HuH-7.5 (cell line): ENCODE data around the gene CLEC9A.
"Not testable (repeated sequence)": the region's sequence is repeated elsewhere in the genome, so short reads cannot be mapped to it uniquely, and the experiment has no call there.

Source experiments
- DNase-seq: peaks from one replicate; pipeline ENCODE4 v3.0.0; 2011; ENCODE audit warnings: low spot score

CLEC9A gene

DNA sequence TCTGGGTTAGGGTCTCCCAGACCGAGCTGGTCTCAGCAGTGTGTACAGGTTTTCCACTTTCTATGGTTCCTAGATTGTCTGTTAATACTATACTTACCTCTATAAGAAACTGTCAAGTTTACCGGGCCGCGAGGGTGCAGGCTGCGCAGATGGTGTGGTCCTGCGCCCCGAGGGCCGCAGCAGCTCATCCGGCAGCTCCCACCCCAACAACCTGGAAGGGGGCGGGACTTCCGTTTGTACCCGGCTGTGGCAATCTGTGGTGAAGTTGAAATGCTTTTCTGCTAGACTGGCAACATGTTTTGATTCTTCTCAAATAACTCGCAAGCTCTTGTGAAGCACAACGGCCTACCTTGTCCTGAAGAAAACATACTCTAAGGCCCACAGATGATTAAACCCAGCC lies at the start of gene CLEC9A:
TSS of gene CLEC9A (plus strand) at position 237 of the 400 bp plus-strand sequence. CDS start 22,006 bp downstream, outside the sequence.
- DNase-seq, result no peak

DNA sequence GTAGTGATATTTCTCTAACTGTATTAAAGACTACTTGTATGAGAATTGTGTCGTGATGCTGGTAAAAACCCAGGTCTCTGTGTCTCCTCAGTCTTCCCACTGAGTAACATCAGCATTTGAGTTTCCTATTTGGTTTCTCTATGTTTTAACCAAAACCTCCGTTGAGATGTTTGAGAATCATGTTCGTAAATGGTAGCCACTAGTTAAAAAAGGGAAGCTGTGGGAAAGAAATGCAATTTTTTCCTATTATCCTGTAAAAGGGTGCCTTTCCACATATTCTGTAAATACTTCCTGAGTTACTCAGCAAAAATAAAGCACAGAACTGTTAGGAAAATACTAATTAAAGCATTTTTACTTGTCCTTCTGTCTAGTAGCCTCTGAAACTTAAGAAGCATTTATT lies 38.6 kb upstream of the CLEC9A start:
- DNase-seq, result no peak

DNA sequence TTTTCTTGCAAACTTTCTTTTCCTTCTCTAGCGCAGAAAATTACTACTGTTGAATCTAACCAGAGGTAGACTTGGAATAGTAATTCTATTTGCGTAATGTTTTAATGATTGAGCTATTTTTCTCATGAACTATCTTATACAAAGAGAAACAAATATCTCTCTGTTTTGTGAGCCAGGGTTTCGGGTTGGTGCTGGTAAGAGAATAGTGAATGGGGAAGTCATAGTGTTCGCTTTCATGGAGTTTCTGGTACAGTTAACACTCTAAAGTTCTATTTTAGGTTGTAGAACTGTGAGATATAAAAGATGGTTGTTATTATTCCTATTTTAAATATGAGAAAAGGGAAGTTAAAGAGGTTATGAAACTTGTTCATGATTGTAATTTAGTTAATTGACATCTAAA lies 38.2 kb upstream of the CLEC9A start:
- no peak for DNase-seq

DNA sequence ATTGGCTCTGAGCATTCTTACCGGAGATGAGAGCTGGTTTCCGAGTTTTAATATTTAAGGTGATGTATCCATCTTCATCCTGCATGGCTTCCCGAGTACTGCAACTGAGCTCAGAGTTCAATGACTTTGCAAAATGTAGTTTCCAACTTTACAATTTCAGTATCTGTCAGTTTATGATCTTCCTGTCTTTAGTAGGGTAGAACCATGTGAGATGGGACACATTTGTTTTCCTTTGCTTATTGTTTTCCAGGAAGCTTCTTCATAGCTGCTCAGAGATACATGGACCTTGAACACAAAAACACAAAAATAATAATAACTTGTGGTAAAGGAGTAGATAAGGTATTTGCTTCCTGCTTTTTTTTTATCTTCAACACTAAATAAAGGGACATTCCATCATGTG lies 31.5 kb upstream of the CLEC9A start, which contains the start of gene CLEC1B:
TSS of gene CLEC1B (minus strand) at position 106 of the 400 bp plus-strand sequence. CDS start at position 85, 21 bp downstream.
- no peak for DNase-seq

DNA sequence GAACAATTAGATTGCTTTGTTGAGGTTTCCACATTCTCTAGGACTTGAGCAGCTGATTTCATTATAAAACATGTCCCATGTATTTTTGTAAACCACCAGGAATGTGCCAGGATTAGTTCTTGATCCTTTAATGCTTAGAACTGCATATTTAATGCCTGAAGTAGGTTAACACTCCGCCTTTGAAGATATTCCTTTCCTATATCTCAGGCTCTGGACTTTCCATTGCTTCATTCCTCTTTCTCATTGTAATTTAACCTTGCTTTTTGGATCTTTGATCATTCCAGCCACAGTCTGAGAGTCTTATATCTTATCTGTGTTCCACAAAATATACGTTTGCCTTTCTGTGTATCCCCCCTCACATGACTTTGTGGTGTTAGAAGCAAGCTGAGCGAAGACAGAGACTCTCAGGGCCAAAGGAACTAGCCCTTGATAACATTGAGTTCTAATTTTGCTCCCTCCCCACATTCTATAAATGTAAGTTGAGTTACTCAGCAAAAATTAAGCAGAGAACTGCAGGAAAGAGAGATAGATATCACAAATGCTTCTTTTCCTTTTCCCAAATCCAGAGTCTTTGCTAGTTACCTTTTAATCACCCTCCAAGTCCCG lies 29.2 kb upstream of the CLEC9A start:
- no peak for DNase-seq

DNA sequence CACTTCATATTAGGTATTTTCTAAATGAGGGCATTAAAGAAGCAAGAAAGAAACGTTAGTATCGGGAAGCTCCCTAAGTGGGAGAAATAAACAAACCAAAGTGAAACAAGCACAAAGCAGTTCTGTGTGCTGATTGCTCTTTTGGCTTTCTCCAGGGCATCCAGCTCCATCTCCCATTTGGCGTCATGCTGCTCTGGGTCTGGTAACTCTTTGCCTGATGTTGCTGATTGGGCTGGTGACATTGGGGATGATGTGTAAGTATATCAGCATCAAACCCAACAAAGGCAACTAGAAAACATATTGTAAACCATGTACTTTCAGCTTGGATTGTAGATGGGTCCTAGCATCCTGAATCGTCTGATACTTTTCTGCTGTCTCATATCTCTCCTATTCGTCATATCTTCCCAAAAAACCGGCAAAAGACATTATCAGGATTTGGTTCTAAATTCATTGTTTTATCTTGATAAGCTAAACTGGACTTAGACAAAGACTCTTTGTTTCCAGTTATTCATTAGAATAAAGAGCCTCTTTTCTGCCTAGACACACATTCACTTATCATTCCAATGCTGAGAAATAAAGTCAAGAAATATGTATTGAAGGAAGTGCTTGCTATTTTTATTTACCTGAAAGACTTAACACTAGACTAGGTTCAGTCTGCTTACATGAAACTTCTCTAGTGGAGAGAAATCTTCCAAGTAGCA lies 17.7 kb upstream of the CLEC9A start:
- DNase-seq, result no peak

DNA sequence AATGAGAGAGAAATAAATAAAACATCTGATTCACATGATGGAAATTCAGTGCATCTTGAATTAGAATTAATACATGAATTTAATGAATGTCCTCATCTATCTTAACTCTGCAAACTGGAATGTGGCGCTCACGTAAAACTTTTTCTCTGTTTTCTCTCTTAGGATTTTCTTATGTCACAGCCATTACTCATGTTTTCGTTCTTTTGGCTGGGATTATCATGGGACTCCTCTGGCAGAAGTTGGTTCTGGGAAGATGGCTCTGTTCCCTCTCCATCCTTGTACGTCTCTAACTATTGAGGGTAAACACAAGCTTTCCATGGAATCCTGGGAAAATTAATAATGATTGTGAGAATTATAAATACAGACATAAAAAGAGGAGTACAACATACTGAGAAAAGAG lies 15.0 kb upstream of the CLEC9A start:
- DNase-seq, result no peak

DNA sequence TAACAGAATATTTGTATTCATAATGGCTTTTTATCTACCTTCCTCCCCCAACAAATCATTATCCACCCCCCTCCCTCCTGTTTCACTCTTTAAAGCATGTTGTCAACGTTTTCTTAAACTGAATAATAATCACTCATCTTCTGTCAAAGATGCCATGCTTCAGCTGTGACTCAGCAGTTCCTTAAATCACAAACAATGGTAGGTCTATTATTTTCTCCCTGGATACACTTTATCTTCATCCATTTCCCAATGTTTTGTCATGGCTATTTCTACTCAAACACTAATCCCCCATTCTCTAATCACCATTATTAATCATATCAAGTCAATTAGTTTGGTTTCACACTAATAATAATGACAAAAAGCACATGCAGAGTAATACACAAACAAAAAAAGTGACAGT lies 13.6 kb upstream of the CLEC9A start:
- no peak for DNase-seq

DNA sequence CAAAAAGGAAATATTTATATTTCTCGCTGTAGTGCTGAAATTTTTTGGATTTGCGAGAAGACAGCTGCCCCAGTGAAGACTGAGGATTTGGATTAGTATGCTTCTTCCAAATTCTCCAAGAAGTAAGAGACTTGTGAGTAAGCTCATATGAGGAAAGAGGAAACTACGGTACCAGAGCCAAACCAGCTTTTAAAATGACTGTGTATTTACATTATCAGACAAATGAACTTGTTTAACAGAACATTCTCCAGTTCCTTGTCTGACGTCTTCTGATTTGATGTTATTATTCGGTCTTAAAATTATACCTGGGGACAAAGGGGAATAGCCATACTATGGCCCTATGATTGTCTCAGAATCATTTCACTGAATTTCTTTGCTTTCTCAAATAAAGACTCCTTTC lies 12.1 kb upstream of the CLEC9A start:
- DNase-seq, result no peak

DNA sequence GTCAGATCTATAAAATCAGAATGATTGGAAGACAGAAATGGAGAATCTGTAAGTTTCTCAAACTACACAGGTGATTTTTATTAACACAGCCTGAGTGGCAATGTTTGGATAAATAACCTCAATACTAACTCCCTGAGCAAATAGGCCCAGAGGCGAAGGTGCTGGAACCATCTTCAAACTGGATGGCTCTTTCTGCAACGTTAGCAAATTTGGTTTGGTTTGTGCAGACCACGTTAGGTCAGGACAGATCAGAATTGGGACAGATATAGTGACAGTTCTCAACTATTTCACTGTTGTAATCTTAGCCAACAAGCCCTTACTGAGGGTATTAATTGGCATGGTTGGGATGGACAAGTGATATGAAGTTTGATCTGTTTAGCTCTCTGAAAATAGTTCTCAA lies 9.1 kb upstream of the CLEC9A start:
- DNase-seq, result no peak

DNA sequence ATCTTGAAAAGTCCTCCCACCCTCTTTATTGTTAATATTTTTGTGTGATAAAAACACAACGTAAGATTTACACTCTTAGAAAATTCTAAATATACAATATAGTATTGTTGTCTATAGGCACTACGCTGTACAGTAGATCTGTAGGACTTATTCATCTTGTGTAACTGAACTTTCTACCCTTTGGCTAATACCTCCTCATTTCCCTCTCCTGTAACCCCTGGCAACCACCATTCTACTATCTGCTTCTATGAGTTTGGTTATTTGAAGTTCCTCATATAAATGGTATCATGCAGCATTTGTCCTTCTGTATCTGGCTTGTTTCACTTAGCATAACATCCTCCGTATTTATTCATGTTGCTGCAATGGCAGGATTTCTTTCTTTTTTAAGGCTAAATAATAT lies 5.2 kb upstream of the CLEC9A start:
- DNase-seq, result no peak

DNA sequence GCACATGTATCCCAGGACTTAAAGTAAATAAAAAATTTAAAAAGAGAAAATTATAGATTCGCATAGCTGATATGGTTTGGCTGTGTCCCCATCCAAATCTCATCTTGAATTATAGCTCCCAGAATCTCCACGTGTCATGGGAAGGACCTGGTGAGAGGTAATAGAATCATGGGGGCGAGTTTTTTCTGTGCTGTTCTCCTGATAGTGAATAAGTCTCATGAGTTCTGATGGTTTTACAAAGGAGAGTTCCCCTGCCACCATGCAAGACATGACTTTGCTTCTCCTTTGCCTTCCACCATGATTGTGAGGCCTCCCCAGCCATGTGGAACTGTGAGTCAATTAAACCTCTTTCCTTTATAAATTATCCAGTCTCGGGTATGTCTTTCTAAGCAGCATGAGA lies 3.8 kb upstream of the CLEC9A start:
- DNase-seq, result not testable (repeated sequence)

DNA sequence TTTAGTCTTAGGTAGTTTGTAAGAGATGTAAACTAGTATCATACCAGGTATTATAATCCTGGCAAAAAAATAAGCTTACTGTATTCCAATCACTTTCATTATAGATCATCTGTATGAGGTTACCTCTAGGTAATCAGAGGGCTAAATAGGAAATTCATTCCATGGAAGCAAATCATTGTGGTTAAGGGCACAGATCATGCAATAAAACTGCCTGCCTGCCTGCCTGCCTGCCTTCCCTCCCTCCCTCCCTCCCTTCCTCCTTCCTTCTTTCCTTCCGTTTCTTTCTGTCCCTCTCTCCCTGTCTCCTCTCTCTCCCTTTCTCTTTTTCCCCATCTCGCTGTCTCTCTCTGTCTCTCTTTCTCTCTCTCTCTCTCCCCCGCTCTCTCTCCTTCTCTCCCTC lies 3.2 kb upstream of the CLEC9A start:
- DNase-seq, result no peak

DNA sequence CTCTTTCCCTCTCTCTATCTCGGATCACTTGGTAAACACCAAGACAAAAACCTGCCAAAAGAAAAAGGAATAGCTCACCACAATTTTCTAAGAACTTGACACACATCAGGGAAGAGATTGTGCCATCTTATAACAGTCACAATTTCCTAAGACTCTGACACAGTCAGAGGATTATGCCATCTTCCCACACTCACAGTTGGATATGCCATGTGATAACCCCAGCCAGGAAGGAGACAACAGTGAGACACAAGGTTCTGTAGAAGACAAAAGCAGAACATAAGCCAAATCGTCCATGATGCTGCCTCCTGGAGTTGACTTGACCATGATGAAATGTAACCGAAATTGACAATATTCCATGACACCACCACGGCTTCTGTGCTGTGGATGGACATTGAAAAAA lies 2.8 kb upstream of the CLEC9A start:
- no peak for DNase-seq

DNA sequence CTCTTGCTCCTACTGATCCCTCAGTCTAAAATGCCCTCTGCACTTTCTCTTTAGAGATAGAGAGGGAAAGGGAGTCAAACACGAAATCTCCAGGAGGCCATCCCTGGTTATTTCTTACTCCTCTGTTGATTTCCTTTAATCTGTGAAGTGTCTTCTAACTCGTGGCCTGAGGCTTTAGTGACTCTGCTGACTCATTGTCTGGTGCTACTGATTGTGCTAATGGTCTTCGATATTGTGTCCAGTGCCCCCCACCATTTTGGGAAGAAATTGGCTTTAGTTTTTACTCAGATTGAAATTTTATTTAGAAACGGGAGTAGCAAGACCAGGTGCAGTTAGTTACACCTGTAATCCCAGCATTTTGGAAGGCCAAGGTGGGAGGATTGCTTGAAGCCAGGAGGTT lies 839 bp downstream of the CLEC9A start:
- no peak for DNase-seq

DNA sequence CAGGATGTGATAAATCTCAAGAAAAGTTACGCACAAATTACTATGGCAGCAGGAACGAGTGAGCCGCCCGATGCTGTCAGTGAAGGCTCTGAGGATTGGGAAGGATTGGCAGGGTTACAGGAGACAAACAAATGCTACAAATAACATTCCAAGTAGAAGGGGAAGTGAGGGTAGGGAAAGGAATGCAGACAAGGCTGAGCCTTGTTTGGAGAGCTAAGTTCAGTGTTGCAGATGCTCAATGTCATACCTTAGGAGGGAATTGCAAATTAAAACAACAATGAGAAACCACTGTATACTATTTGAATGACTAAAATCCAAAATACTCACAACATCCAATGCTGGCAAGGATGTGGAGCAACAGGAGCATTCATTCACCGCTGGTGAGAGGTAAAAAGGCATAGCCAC lies 1.3 kb downstream of the CLEC9A start:
- no peak for DNase-seq

DNA sequence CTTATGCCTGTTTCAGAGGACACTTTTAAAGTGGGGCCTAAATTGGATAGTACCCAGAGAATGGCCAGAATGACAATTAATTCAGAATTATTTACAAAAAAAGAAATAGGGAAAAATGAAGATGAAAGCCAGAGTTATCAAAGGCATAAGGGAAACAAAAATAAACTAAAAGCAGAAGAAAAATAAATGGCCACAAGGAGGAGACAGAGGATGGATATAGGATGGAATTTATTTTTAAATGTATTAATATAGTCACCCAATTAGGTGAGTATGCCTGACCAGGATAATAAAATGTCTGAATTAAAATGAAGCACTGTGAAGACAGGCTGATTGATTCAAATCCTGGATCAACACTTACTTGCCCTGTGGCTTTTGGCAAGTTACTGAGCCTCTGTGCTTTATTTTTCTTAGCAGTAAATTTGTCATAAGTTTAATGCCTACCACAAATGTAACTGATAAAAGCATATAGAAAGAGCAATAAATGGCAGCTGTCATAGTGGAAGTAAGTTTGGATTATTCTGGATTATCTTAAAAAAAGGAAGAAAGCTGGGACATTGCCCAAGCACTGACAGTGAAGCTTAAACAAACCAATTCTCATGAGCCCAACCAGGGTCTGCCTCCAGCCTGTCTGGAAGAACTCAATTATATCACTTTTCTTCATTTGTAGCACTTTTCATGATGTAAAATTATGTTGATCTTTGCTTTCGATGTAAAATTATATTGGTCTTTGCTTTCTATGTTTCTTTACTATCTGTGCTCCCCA lies 3.5 kb downstream of the CLEC9A start:
- no peak for DNase-seq

DNA sequence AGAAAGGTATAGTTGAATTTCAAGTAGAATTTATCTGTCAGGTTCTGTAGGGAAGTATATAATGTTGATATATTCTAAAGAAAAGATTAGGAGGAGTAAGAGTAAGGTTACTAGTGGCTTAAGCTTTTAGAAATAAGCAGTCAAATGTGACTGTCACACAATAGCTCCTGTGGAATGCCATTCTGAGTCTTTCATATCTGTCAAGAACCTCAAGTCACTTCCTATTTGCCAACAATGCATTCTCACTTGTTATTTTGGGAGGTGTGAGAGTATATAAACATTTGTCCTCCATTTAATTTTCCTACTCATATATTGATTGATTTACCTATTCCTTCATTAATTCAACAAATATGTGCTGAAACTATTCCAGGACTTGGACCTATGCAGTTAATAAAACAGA lies 11.7 kb downstream of the CLEC9A start:
- no peak for DNase-seq

DNA sequence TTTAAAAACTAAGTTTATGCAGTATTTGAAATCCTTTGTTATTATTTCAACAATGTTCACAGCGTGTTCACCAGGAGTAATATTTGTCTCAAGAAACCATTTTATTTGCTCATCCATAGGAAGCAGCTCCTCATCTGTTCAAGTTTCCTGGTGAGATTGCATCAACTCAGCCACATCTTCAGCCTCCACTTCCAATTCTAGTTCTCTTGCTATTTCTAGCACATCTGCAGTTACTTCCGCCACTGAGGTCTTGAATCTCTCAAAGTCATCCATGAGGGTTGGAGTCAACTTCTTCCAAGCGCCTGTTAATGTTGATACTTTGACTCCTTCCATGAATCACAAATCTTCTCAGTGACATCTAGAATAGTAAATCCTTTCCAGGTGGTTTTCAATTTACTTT lies 18.0 kb downstream of the CLEC9A start:
- DNase-seq, result no peak

DNA sequence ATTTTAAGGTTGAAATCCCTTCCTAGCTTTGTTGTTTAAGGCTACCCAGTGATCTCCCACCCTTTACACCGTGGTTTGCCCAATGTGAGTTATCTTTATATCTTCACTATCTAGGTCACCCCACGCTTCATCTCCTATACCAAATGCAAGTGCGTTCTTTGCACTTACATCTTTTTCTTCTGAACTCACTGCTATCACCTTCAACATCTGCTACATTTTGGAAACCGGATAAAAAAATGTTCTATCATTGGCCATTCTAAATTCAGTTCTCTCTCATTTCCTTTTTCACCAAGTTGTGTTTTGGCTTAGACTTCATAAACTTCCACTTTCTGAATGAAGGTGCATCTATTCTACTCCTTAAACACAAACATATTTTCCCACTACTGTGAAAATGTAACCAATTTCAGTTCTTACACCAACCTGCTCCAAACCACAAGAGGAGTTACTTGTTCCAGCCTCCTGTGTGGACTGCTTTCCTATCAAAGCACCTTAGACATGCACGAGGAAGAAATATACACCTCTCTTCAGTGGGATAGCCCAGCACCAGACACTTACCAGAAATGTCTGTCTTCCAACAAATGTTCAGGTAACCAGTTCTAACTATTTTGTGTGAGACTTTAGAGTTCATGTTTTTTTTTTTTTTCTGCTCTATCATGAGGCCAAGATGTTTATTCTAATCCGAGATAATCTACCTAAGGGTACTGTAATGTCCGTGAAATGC lies 21.9 kb downstream of the CLEC9A start:
- no peak for DNase-seq

DNA sequence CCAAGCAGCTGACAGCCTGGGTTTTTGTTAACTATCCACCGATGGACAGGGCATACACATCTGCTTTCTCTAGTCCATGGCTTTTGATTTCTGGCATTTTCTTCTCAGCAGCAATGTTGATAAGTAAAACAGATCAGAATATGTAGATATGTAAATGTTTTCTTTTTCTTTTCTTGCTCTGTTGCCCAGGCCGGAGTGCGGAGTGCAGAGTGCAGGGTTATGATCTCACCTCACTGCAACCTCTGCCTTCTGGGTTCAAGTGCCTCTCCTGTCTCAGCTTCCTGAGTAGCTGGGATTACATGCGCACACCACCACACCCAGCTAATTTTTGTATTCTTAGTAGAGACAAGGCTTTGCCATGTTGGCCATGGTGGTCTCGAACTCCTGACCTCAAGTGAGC lies 27.9 kb downstream of the CLEC9A start:
- no peak for DNase-seq

DNA sequence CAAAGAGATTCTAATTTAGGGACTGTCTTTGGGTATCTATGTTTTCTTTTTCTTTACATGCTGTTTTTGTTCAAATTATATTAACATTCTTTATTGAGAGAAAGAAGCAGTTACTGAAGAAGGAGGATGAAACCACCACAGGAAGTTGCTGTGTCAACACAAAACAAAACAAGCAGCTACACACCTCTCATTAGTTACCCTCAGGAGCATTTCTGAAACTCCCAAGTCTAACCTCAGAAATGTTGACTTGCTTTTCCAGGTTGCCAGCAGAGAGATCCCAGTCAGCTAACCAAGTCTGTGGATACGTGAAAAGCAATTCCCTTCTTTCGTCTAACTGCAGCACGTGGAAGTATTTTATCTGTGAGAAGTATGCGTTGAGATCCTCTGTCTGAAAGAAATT lies 34.8 kb downstream of the CLEC9A start:
- no peak for DNase-seq

DNA sequence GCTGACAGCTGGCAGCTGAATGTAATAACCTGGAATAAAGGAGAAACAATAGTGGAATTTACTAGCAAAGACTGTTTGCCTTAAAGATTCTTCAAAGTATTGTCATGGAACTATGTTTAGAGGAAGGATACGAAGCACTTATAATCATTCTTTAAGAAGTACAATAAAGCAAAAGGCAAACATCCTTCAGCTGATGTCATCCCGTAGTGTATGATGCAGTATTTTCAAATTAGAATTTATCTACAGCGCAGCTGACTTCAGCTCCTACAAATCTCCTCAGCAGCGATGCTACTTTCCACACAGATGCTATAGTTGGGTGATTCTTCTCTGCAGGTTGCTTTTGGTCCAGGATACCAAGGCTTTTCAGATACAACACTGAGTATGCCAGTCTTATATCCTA lies 36.8 kb downstream of the CLEC9A start:
- no peak for DNase-seq
